Endothelial cell of umbilical vein (primary cell): ENCODE data around the gene CADPS. TPM values are rescaled to one million over a fixed set of nuclear protein-coding genes. Genes with fewer than 3 reads are reported as not detected.

Experiments
- BruUV-seq: library from RNA; stranded (reverse); fragments of 400-500 nt; replicated peaks from 2 replicates; lab custom pipeline; 2021; lab: Mats Ljungman, UMichigan
- CTCF ChIA-PET: fragments of 300-600, 350-600 bp; sonication (Branson Sonifier 250); formaldehyde crosslinking; loops from one replicate; lab custom pipeline; 2021; ENCODE audit warnings: antibody characterized with exemption, inconsistent platforms; lab: Charles Lee
- POLR2A ChIA-PET: fragments of 300-600, 350-600 bp; sonication (Branson Sonifier 250); formaldehyde crosslinking; loops from one replicate; lab custom pipeline; 2021; ENCODE audit warnings: antibody characterized with exemption, inconsistent platforms; lab: Charles Lee
- DNase-seq: peaks from one replicate; pipeline ENCODE4 v3.0.0-alpha.2; 2011; ENCODE audit warnings: low read depth, low spot score
- FAIRE-seq: peaks from 2 replicates; lab custom pipeline; 2011; peaks lifted over from hg19 to GRCh38; lab: Jason Lieb, UNC
- H2AFZ ChIP-seq: 2 replicates; pipeline ENCODE4 v1.6.0; 2012; ENCODE audit warnings: low read depth, low read length, control low read depth, inconsistent platforms
- H3K27ac ChIP-seq: 2 replicates; pipeline ENCODE4 v1.5.1; 2011; ENCODE audit warnings: low read depth, mild to moderate bottlenecking, control low read depth, low read length, moderate library complexity; ENCODE audit not compliant: insufficient read depth
- H3K27me3 ChIP-seq, 2 experiments: 2 replicates each; pipeline versions ENCODE4 v1.6.0 to v1.6.1; 2011; ENCODE audit warnings: low read length in 2 of 2, mixed read lengths in 1 of 2; ENCODE audit not compliant: control insufficient read depth in 2 of 2, insufficient read depth in 2 of 2
- H3K36me3 ChIP-seq, 2 experiments: 2 replicates in 1 of 2; 3 replicates in 1 of 2; pipeline ENCODE4 v1.5.1; 2011; ENCODE audit warnings: low read length in 2 of 2, mild to moderate bottlenecking in 1 of 2, moderate library complexity in 1 of 2; ENCODE audit not compliant: control insufficient read depth in 2 of 2, insufficient read depth in 2 of 2; ENCODE audit errors: extremely low read depth in 1 of 2
- H3K4me1 ChIP-seq: 3 replicates; pipeline ENCODE4 v1.5.1; 2011; ENCODE audit warnings: mild to moderate bottlenecking, low read length; ENCODE audit not compliant: control insufficient read depth, insufficient read depth; ENCODE audit errors: extremely low read depth
- H3K4me2 ChIP-seq: 2 replicates; pipeline ENCODE4 v1.6.1; 2011; ENCODE audit warnings: low read length, control low read depth, mixed read lengths; ENCODE audit not compliant: insufficient read depth
- H3K4me3 ChIP-seq, 3 experiments: fragments of 200-600 bp in 1 of 3; sonication (generic), shearing (Covaris generic) in 1 of 3; replicated peaks in 1 of 3; 2 replicates each; pipeline ENCODE4 v1.5.1; 2011 to 2016; ENCODE audit warnings: control low read depth in 3 of 3, low read length in 3 of 3, mild to moderate bottlenecking in 2 of 3, inconsistent platforms in 1 of 3, low read depth in 1 of 3, moderate library complexity in 1 of 3; ENCODE audit not compliant: insufficient read depth in 1 of 3
- H3K79me2 ChIP-seq: 2 replicates; pipeline ENCODE4 v1.6.0; 2012; ENCODE audit warnings: low read length, inconsistent platforms; ENCODE audit not compliant: control insufficient read depth, insufficient read depth
- H3K9ac ChIP-seq: replicated peaks from 2 replicates; pipeline ENCODE3; 2011; ENCODE audit warnings: low read length, control low read depth; ENCODE audit not compliant: insufficient read depth; ENCODE audit errors: extremely low read depth
- H3K9me1 ChIP-seq: replicated peaks from 3 replicates; pipeline ENCODE4 v1.6.0; 2011; ENCODE audit warnings: mild to moderate bottlenecking, low read length; ENCODE audit not compliant: control insufficient read depth, insufficient read depth; ENCODE audit errors: extremely low read depth
- H3K9me3 ChIP-seq: replicated peaks from 2 replicates; pipeline ENCODE4 v1.5.1; 2012; ENCODE audit warnings: low read length, inconsistent platforms; ENCODE audit not compliant: control insufficient read depth, insufficient read depth
- H4K20me1 ChIP-seq: replicated peaks from 2 replicates; pipeline ENCODE3; 2011; ENCODE audit warnings: mild to moderate bottlenecking, low read length; ENCODE audit not compliant: control insufficient read depth, insufficient read depth; ENCODE audit errors: extremely low read depth
- CTCF ChIP-seq, 2 donors: IDR thresholded peaks; 1 replicate in 1 of 2; 2 replicates in 1 of 2; pipeline ENCODE4 v1.5.1; 2011; ENCODE audit warnings: low read length in 2 of 2, mild to moderate bottlenecking in 2 of 2, moderate library complexity in 2 of 2, control low read depth in 1 of 2, inconsistent platforms in 1 of 2, low read depth in 1 of 2; ENCODE audit not compliant: insufficient read depth in 1 of 2; ENCODE audit errors: extremely low read depth in 1 of 2
- EZH2 ChIP-seq: IDR thresholded peaks from 2 replicates; pipeline ENCODE4 v1.6.1; 2012; ENCODE audit warnings: borderline replicate concordance, low read depth, mild to moderate bottlenecking, moderate library complexity, low read length, inconsistent platforms; ENCODE audit not compliant: severe bottlenecking
- GATA2 ChIP-seq: IDR thresholded peaks from 2 replicates; pipeline ENCODE4 v1.7.0; 2011; ENCODE audit warnings: low read depth, mild to moderate bottlenecking, moderate library complexity, mixed read lengths, low read length; ENCODE audit not compliant: insufficient read length, insufficient read depth
- JUN ChIP-seq: IDR thresholded peaks from 2 replicates; pipeline ENCODE4 v1.6.1; 2011; ENCODE audit warnings: borderline replicate concordance, low read depth; ENCODE audit not compliant: insufficient read length, insufficient read depth
- POLR2AphosphoS5 ChIP-seq: IDR thresholded peaks from 2 replicates; pipeline ENCODE4 v1.6.1; 2012; ENCODE audit warnings: low read depth, mild to moderate bottlenecking, control low read depth, low read length, moderate library complexity; ENCODE audit not compliant: insufficient read depth
- dilution Hi-C: fragments of 300-500 bp; cut with MboI; formaldehyde crosslinking; loops from one replicate; pipeline ENCODE4 v1.15.0; 2019; ENCODE audit warnings: low sequenced_read_pairs; ENCODE audit not compliant: extremely low pct_ligation_motif_present
- intact Hi-C: fragments of 100-400 bp; cut with micrococcal nuclease; formaldehyde crosslinking; loops from one replicate; pipeline ENCODE4 v1.10.0; 2022
- polyA plus RNA-seq, 4 experiments: library from polyadenylated mRNA; depleted of rRNA in 3 of 4; stranded (reverse) in 3 of 4; unstranded in 1 of 4; fragments of >200 nt; gene quantifications; 2 replicates each; pipeline versions ENCODE4 v1.2.1 to v1.2.3, GENCODE V29; 2011 to 2012; ENCODE audit warnings: missing spikeins in 1 of 4
- total RNA-seq: library from RNA; stranded (reverse); gene quantifications from 2 replicates; pipeline ENCODE4 v1.2.3, GENCODE V29; 2021
- TF ChIP-seq, protein P1 (sequence below): IDR thresholded peaks from 2 replicates; pipeline ENCODE4 v1.6.1; 2011; ENCODE audit not compliant: insufficient read depth, insufficient read length

CADPS gene
- total and polyA plus RNA-seq, 2 donors (not counting 3 experiments of a cell fraction or from before 2014, with no cell fraction given), result not detected

DNA sequence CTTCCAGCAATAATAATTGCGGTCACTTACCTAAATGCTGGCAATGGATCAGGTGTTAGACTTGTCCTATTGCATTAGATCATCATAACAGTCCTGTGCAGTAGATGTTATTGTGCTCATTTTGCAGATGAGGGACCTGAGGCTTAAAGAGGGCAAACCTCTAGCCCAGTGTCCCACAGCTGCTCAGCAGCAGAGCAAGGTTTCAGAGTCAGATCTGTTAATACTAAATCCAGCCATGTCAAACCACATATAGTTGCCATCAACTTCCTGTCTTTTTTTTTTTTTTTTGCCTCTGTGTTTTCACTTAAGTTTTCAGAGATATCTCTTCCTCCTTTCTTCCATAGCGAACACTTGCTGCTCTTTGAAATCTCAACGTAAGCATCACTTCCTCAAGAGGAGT lies 514.0 kb downstream of the CADPS start:
- Histone ChIP-seq H2AFZ (no peak overlapping the region), H3K4me1 (no peaks in the 10 kb centered on the region), H3K79me2 (no peaks in the 10 kb centered on the region), H3K4me3 (no peak overlapping the region), H3K27me3 (peaks cover 20 to 29% of the 10 kb centered on the region in 2 experiments), H3K9ac (no peak overlapping the region), H3K27ac (no peak overlapping the region), H3K9me3 (no peaks in the 10 kb centered on the region), H3K9me1 (no peaks in the 10 kb centered on the region), H3K4me2 (no peak overlapping the region), H4K20me1 (no peaks in the 10 kb centered on the region), H3K36me3 (no peaks in the 10 kb centered on the region)
- ChIA-PET POLR2A (no interaction called here), CTCF (no interaction called here)
- dilution Hi-C loops (no loop called here), intact Hi-C loops (no loop called here)
- no peak for TF ChIP-seq EZH2
- TF ChIP-seq JUN, result no peak
- TF ChIP-seq POLR2AphosphoS5, result no peak
- TF ChIP-seq GATA2, result no peak
- TF ChIP-seq, protein P1, sequence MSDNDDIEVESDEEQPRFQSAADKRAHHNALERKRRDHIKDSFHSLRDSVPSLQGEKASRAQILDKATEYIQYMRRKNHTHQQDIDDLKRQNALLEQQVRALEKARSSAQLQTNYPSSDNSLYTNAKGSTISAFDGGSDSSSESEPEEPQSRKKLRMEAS, result no peak
- TF ChIP-seq CTCF (IDR thresholded peaks at IDR 0.05; ENCODE audit: extremely low read depth in 1 of 2, insufficient read depth in 1 of 2, low read depth in 1 of 2, low read length in 2 of 2), result no peak
- BruUV-seq, result no TSS peak
- no peak for FAIRE-seq
- DNase-seq, result no peak
